ENCODE measurements around the gene COMP.

COMP gene

GRCh38 chr19:18778076-18778389, 13.1 kb downstream of the COMP start:
- no peak overlapping the region for H3K27ac ChIP-seq (ENCODE audit: low read depth, low read length)
- H3K9me3 ChIP-seq (ENCODE audit: insufficient read depth, low read length): no peaks in the 10 kb centered on the region
- TF ChIP-seq EZH2phosphoT487 (conservative IDR thresholded peaks at IDR 0.05; ENCODE audit: low read length) (no peak), CTCF (IDR thresholded peaks at IDR 0.05; ENCODE audit: insufficient read depth, low read length, poor library complexity, severe bottlenecking) (no peak)
- no peaks in the 10 kb centered on the region for H4K20me1 ChIP-seq (ENCODE audit: low read depth, low read length)
- H3K9me2 ChIP-seq (replicated peaks; ENCODE audit: insufficient read depth, low read length): no peaks in the 10 kb centered on the region
- no peak overlapping the region for H3K4me2 ChIP-seq (ENCODE audit: low read depth, low read length, poor library complexity, severe bottlenecking)
- H3F3A ChIP-seq (ENCODE audit: insufficient read depth): no peaks in the 10 kb centered on the region
- no peak overlapping the region for H3K4me3 ChIP-seq (ENCODE audit: insufficient read depth, low read length, poor library complexity, severe bottlenecking)
- H2AFZ ChIP-seq (ENCODE audit: low read depth, low read length, severe bottlenecking): no peak overlapping the region
- no peaks in the 10 kb centered on the region for H3K27me3 ChIP-seq (ENCODE audit: low read length)
- no peak overlapping the region for H3K9ac ChIP-seq (ENCODE audit: low read length)
- no peaks in the 10 kb centered on the region for H3K79me2 ChIP-seq (ENCODE audit: insufficient read depth, low read length)
- no peaks in the 10 kb centered on the region for H3K36me3 ChIP-seq (ENCODE audit: low read length)

DNA sequence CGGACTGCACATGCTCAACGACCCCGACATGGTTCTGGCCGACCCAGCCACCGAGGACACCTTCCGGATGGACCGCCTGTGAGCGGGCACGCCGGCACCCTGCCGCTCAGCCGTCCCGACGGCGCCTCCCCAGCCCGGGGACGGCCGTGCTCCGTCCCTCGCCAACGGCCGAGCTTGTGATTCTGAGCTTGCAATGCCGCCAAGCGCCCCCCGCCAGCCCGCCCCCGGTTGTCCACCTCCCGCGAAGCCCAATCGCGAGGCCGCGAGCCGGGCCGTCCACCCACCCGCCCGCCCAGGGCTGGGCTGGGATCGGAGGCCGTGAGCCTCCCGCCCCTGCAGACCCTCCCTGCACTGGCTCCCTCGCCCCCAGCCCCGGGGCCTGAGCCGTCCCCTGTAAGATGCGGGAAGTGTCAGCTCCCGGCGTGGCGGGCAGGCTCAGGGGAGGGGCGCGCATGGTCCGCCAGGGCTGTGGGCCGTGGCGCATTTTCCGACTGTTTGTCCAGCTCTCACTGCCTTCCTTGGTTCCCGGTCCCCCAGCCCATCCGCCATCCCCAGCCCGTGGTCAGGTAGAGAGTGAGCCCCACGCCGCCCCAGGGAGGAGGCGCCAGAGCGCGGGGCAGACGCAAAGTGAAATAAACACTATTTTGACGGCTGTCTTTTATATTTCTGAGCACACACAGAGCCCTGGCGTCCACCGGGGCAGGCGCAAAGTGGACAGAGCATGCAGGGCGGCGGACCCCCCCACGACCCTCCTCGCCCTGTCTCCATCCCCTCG, 13.6 kb downstream of the COMP start:
- TF ChIP-seq CTCF (IDR thresholded peaks at IDR 0.05; ENCODE audit: insufficient read depth, low read length, poor library complexity, severe bottlenecking) (no peak), EZH2phosphoT487 (conservative IDR thresholded peaks at IDR 0.05; ENCODE audit: low read length) (no peak)
- Histone ChIP-seq H3K27ac (ENCODE audit: low read depth, low read length) (no peak overlapping the region), H3F3A (ENCODE audit: insufficient read depth) (no peaks in the 10 kb centered on the region), H3K79me2 (ENCODE audit: insufficient read depth, low read length) (no peaks in the 10 kb centered on the region), H3K4me3 (ENCODE audit: insufficient read depth, low read length, poor library complexity, severe bottlenecking) (no peak overlapping the region), H3K27me3 (ENCODE audit: low read length) (no peaks in the 10 kb centered on the region), H3K36me3 (ENCODE audit: low read length) (no peaks in the 10 kb centered on the region), H3K9me3 (ENCODE audit: insufficient read depth, low read length) (no peaks in the 10 kb centered on the region), H3K9ac (ENCODE audit: low read length) (no peak overlapping the region), H3K9me2 (replicated peaks; ENCODE audit: insufficient read depth, low read length) (no peaks in the 10 kb centered on the region), H3K4me2 (ENCODE audit: low read depth, low read length, poor library complexity, severe bottlenecking) (no peak overlapping the region), H2AFZ (ENCODE audit: low read depth, low read length, severe bottlenecking) (no peak overlapping the region), H4K20me1 (ENCODE audit: low read depth, low read length) (no peaks in the 10 kb centered on the region)

DNA sequence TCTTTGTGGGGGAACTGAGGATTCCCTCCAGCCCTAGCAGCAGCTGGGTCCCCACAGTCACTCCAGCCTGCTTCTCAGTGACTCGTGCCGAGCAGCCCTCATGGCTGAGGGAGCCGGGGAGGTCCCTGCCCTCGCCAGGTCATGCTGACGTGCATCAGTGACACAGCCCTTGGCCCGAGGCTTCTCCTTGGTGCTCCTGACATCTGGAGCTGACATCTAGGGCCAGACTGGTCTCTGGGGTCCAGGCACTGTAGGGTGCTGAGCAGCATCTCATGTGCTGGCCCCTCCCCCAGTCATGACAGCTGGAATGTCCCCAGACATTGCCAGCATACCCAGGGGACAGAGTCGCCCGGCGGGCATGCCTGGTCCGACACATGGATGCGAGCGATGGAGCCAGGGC, 14.4 kb downstream of the COMP start:
- Histone ChIP-seq H3K27me3 (ENCODE audit: low read length) (no peaks in the 10 kb centered on the region), H3K4me2 (ENCODE audit: low read depth, low read length, poor library complexity, severe bottlenecking) (no peak overlapping the region), H3K27ac (ENCODE audit: low read depth, low read length) (no peak overlapping the region), H2AFZ (ENCODE audit: low read depth, low read length, severe bottlenecking) (no peak overlapping the region), H3F3A (ENCODE audit: insufficient read depth) (no peaks in the 10 kb centered on the region), H3K9me2 (replicated peaks; ENCODE audit: insufficient read depth, low read length) (no peaks in the 10 kb centered on the region), H3K36me3 (ENCODE audit: low read length) (no peaks in the 10 kb centered on the region), H4K20me1 (ENCODE audit: low read depth, low read length) (no peaks in the 10 kb centered on the region), H3K4me3 (ENCODE audit: insufficient read depth, low read length, poor library complexity, severe bottlenecking) (no peak overlapping the region), H3K9ac (ENCODE audit: low read length) (no peak overlapping the region), H3K9me3 (ENCODE audit: insufficient read depth, low read length) (no peaks in the 10 kb centered on the region), H3K79me2 (ENCODE audit: insufficient read depth, low read length) (no peaks in the 10 kb centered on the region)
- TF ChIP-seq EZH2phosphoT487 (conservative IDR thresholded peaks at IDR 0.05; ENCODE audit: low read length) (no peak), CTCF (IDR thresholded peaks at IDR 0.05; ENCODE audit: insufficient read depth, low read length, poor library complexity, severe bottlenecking) (no peak)
